Activated CD8-positive, alpha-beta T cell treated with anti-CD3 and anti-CD28 coated beads for 36 hours (primary cell): Measurements from ENCODE around the gene CFAP299. TPM values are rescaled to one million over a fixed set of nuclear protein-coding genes. Genes with fewer than 3 reads are reported as not detected.

ENCODE experiments used
- ATAC-seq: fragments of 200-7000 bp; cut with Tn5 transposase; one replicate; pipeline ENCODE4 v1.10.0; 2021; ENCODE audit warnings: mild to moderate bottlenecking, moderate library complexity
- CTCF ChIA-PET: fragments of 350-600 bp; sonication (Branson Sonifier 250); formaldehyde crosslinking; loops from one replicate; lab custom pipeline; 2021; ENCODE audit warnings: antibody characterized with exemption; lab: Charles Lee
- POLR2A ChIA-PET: fragments of 350-600 bp; sonication (Branson Sonifier 250); formaldehyde crosslinking; loops from one replicate; lab custom pipeline; 2021; ENCODE audit warnings: antibody characterized with exemption; lab: Charles Lee
- DNase-seq: peaks from one replicate; pipeline ENCODE4 v3.0.0-alpha.2; 2020
- H3K27ac Mint-ChIP-seq: one replicate; pipeline ENCODE4 v1.8.0; 2021; ENCODE audit warnings: mild to moderate bottlenecking, mixed read lengths
- H3K27me3 Mint-ChIP-seq: one replicate; pipeline ENCODE4 v1.8.0; 2021; ENCODE audit warnings: mixed read lengths
- H3K36me3 Mint-ChIP-seq: one replicate; pipeline ENCODE4 v1.8.0; 2021; ENCODE audit warnings: low read depth, mixed read lengths
- H3K4me1 Mint-ChIP-seq: one replicate; pipeline ENCODE4 v1.8.0; 2021; ENCODE audit warnings: low read depth, mixed read lengths
- H3K4me3 Mint-ChIP-seq: one replicate; pipeline ENCODE4 v1.8.0; 2021; ENCODE audit warnings: mild to moderate bottlenecking, moderate library complexity, mixed read lengths
- H3K9me3 Mint-ChIP-seq: one replicate; pipeline ENCODE4 v1.8.0; 2021; ENCODE audit warnings: mixed read lengths
- CTCF ChIP-seq: fragments of 200-600 bp; IDR thresholded peaks from one replicate; pipeline ENCODE4 v1.8.0; 2022; ENCODE audit warnings: antibody characterized with exemption, mild to moderate bottlenecking
- intact Hi-C: fragments of 100-400 bp; cut with micrococcal nuclease; formaldehyde crosslinking; loops from one replicate; pipeline ENCODE4 v1.10.0; 2022
- total RNA-seq, 2 experiments: library from RNA; stranded (reverse); gene quantifications; one replicate each; pipeline ENCODE4 v1.2.3, GENCODE V29; 2021

The CFAP299 gene
- total RNA-seq, 2 experiments from 2014 or later = not detected

DNA sequence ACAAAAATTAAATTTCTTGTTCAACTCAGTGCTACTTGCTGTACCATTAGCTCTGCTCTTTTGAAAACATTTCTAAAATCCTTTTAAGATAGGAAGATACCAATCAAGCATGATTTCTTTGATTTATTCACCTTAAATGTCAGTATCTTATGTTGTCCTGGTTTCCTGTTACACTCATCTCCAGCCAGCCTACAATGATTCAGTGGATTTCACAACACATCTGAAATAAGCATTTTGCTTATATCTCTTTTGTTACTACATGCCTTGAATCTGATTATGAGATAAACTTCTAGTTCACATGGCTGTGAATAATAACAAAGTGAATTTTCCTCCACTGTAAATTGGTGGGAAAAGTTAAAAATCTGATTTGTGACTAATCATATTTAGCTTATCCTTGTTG, 582.5 kb downstream of the CFAP299 start:
- no peaks in the 10 kb centered on the region for H3K9me3 Mint-ChIP-seq
- H3K27me3 Mint-ChIP-seq = no peaks in the 10 kb centered on the region
- intact Hi-C loops = no loop called here
- no peak for TF ChIP-seq CTCF
- POLR2A ChIA-PET = no interaction called here
- H3K36me3 Mint-ChIP-seq = no peaks in the 10 kb centered on the region
- H3K4me1 Mint-ChIP-seq = peaks cover 2% of the 10 kb centered on the region
- H3K27ac Mint-ChIP-seq = no peak overlapping the region
- CTCF ChIA-PET = no interaction called here
- no peak for DNase-seq
- no peak for ATAC-seq
- no peak overlapping the region for H3K4me3 Mint-ChIP-seq

GRCh38 chr4:80921441-80921840, 585.9 kb downstream of the CFAP299 start:
- ATAC-seq (no peak), DNase-seq (no peak)
- Mint-ChIP-seq H3K36me3 (no peaks in the 10 kb centered on the region), H3K9me3 (no peaks in the 10 kb centered on the region), H3K27me3 (no peaks in the 10 kb centered on the region), H3K4me3 (no peak overlapping the region), H3K4me1 (no peaks in the 10 kb centered on the region), H3K27ac (no peak overlapping the region)
- ChIA-PET POLR2A (no interaction called here), CTCF (no interaction called here)
- no peak for TF ChIP-seq CTCF
- intact Hi-C loops = no loop called here

GRCh38 chr4:80922941-80923340, 587.4 kb downstream of the CFAP299 start:
- no peaks in the 10 kb centered on the region for H3K27me3 Mint-ChIP-seq
- TF ChIP-seq CTCF = no peak
- no peak overlapping the region for H3K27ac Mint-ChIP-seq
- H3K4me3 Mint-ChIP-seq = no peak overlapping the region
- no peak for ATAC-seq
- intact Hi-C loops = no loop called here
- no peaks in the 10 kb centered on the region for H3K9me3 Mint-ChIP-seq
- H3K36me3 Mint-ChIP-seq = no peaks in the 10 kb centered on the region
- POLR2A ChIA-PET = no interaction called here
- no peak for DNase-seq
- CTCF ChIA-PET = no interaction called here
- no peaks in the 10 kb centered on the region for H3K4me1 Mint-ChIP-seq

GRCh38 chr4:80925293-80925692, 589.8 kb downstream of the CFAP299 start:
- intact Hi-C loops = no loop called here
- Mint-ChIP-seq H3K4me1 (no peaks in the 10 kb centered on the region), H3K27ac (no peak overlapping the region), H3K9me3 (no peaks in the 10 kb centered on the region), H3K27me3 (no peaks in the 10 kb centered on the region), H3K36me3 (no peaks in the 10 kb centered on the region), H3K4me3 (no peak overlapping the region)
- POLR2A ChIA-PET = no interaction called here
- CTCF ChIA-PET = no interaction called here
- no peak for TF ChIP-seq CTCF
- DNase-seq = no peak
- no peak for ATAC-seq

DNA sequence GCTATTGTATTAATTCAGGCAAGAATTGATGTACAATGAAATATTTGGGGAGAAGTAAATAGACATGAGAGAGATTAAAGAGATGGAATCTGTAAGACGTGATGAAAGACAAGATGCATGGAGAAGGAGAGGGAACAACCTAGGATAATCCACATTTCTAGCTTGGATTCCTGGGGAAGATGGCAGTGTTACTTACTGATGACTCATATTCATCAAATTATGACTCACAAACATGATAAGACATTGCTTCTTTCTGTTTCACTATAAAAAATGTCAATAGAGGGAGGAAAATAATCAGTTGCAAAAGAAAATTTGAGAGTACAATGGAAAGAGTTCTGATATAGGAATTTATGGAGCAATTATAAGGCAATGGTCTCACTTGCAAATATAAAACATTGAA, 590.9 kb downstream of the CFAP299 start:
- H3K27ac Mint-ChIP-seq = no peak overlapping the region
- DNase-seq (no peak), ATAC-seq (no peak)
- TF ChIP-seq CTCF = no peak
- ChIA-PET CTCF (interaction anchor here (1.0 to 1.2 kb wide), 2 partner anchors 30 to 106 kb away, joined by 3 to 4 read pairs; no protein-coding TSS in a partner anchor), POLR2A (no interaction called here)
- H3K4me1 Mint-ChIP-seq = no peaks in the 10 kb centered on the region
- H3K36me3 Mint-ChIP-seq = no peaks in the 10 kb centered on the region
- no peaks in the 10 kb centered on the region for H3K27me3 Mint-ChIP-seq
- H3K4me3 Mint-ChIP-seq = no peak overlapping the region
- H3K9me3 Mint-ChIP-seq = no peaks in the 10 kb centered on the region
- intact Hi-C loops = no loop called here
